HG02938 (cell line): ENCODE data around the gene CAMSAP2.

Source experiments
- ATAC-seq: cut with Tn5 transposase; IDR thresholded peaks from one replicate; pipeline ENCODE4 v1.9.1; 2021; ENCODE audit warnings: mild to moderate bottlenecking, moderate library complexity; ENCODE audit not compliant: unreplicated experiment

The CAMSAP2 gene

GRCh38 chr1:200738327-200738948, at the start of gene CAMSAP2:
Gene CAMSAP2, plus strand, starts transcription at chr1:200738893. Its CDS starts 935 bp downstream, at chr1:200739828.
- ATAC-seq, result peak; percentile 23

DNA sequence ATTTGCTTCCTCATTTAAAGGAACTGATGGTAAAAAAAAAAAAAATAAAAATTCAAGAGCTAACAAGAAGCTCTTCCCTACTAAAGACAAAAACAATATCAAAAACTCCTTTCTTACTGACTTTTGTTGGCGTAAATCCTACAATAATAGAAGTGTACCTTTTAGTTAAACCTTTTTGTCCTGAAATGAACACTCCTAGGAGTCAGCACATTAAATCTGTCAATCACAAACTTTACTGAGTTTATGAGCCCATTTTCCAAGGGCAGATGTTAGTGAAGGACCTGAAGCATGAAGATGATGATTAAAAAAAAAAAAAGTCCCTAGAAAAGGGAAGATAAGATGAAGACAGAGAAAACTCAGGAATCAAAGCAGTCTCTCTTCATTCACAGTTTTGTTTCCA, 46.4 kb upstream of the CAMSAP2 start:
- ATAC-seq, result no peak

DNA sequence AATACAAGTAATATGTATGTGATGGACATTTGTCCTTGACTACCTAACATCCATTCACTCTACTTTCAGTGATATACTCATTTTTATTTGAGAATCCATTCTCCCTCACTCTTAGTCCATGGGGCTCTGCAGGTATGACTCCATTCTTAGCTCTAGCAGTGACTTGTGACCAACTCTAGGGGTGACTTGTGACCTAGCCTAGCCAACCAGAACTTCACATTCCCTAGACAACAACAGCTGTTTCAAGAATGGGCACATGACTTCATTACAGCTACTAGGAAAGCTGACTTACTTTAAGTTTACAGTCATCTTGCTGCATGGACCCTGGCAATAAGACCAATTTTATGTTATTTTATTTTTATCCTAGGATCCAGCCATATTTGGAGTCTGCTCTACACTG, 45.4 kb upstream of the CAMSAP2 start:
- peak; percentile 49 for ATAC-seq

DNA sequence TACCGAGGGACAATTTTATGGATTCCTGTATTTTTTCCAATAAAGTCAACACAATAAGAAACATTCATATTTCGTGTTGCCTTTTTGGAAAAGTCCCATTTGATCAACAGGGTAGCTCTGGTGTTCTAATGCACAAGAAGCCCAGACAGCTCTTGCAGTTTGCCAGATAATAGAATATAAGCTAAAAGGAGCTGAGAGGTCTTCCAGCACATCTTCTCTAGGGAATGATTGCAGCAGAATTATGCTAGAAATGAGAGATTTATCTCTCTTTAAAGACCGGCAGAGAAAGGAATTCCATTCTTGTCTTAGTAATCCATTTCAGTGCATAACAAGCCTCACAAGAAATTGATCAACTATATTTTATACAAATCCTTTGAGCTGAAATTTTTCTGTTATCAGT, 44.0 kb upstream of the CAMSAP2 start:
- ATAC-seq, result no peak

- ATAC-seq, result no peak
Observed at GRCh38 chr1:200699871-200700270, 38.8 kb upstream of the CAMSAP2 start.

DNA sequence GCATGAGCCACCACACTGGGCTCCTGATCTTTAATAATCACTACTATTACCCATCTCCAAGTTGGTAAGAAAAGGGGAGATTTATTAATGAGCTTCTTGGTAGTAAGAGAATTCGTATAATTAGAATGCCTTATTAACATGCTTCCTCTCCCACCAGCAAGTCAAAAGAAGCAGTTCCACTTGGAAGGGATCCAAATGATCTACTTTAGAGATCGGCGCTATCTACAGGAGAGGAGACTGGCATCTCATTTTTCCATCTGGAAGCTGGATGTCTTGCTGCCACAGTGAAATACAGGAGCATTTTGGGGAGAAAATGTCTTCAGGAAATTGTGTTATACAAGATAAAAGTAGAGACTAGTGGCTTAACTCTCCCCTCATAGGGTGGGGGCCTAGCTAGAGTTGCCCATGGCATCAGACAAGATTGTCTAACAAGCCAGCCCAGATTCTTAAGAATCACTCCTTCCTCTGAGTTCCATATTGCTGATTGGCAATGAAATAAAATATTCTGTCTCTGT, 33.6 kb upstream of the CAMSAP2 start:
- ATAC-seq, result no peak

DNA sequence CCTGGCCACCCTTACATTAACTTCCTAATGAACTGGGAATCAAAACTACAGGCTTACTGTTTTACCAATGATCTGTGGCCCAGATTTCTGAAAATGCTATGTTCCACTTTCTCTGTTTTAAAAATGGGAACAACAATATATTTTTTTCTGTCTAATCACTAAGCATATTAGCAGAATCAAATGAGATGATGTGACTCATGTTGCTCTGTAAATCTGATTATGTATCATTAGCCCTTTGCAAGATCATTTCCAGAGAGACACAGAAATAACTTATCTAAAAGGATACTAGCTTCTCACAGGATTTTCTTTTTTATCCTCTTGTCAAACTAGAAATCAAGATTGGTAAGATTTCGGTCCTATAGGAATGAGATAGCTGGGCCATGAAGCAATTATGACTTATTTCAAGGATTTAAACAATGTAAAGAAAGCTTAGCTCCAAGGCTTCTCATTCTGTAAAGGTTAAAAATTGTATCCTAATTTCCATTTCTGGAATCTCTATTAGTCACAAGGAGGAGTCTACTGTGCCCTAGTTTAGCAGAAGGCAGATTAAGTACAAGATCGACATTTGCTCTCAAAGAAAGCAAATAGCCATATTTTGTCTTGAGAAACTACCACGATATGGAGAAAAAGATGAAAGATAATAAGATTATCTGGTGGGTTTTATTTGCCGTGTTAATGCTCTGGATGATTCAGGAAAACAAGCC, 32.4 kb upstream of the CAMSAP2 start:
- no peak for ATAC-seq

DNA sequence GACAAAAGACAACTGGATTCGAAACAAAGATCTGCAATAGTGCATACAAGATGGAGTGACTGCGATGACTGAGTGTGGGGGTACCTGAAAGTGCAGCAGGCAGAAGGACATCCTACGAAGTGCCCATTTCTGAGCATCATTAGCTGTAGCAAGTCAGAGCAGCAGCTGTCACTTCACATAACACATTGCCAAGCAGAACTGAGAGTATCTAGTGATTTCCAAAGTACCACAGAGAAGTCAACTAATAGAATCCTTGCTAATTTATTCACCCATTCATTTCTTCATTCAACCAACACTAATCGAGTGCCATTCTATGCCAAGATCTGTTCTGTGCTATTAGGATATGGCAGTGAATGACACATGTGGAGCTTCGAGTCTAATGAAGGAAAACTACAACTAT, 31.6 kb upstream of the CAMSAP2 start:
- ATAC-seq, result no peak

DNA sequence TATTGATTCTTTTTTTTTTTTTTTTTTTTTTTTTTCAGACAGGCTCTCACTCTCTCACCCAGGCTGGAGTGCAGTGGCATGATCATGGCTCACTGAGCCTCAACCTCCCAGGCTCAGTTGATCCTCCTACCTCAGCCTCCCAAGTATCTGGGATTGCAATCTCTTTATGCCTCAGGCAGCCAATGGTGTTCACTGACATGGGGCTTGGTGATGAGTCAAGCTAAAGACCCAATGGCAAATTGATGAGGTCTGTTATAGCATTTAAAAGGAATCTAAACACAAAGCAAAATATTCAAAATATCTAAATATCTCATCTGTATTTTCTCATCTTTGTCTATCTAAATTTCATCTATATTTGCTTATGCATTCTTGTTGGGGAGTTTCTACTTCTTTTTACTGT, 30.5 kb upstream of the CAMSAP2 start:
- no peak for ATAC-seq

DNA sequence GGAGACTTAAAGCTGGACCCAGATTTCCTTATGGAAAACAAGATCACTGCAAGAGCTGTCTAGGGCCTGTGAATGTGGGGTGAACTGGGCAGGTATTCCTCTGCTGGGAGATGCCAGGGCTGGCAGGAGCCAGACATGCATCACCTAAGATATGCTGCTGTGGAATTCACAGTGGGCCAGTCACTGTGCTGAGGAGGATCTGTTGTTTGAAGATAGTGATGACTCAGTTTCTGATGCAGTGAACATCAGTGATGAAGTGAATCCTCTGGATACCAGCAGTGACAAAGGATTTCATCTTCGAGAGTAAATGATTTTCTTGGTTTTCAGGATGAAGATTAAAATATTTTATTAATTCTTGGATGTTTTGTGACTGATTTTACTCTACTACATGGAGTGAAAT, 29.9 kb upstream of the CAMSAP2 start:
- ATAC-seq, result no peak

DNA sequence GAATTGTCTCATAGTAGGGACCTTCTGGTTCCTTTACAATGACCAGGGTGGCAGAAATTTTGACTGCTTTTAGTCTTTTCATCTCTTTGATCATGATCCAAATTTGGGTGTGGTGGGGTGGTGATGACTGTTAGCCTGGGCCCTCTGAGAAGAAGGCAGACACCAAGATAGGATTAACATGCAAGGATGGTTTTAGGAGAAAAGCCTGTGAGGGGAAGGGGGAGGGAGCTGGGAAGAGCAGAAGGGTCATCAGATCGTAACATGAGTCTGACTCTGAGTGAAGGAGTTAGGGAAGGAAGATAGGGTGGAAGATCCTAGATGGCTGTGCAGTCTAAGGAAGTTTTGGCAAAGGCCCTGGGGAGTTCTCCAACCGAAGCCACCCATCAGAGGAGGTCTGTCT, 28.5 kb upstream of the CAMSAP2 start:
- no peak for ATAC-seq

DNA sequence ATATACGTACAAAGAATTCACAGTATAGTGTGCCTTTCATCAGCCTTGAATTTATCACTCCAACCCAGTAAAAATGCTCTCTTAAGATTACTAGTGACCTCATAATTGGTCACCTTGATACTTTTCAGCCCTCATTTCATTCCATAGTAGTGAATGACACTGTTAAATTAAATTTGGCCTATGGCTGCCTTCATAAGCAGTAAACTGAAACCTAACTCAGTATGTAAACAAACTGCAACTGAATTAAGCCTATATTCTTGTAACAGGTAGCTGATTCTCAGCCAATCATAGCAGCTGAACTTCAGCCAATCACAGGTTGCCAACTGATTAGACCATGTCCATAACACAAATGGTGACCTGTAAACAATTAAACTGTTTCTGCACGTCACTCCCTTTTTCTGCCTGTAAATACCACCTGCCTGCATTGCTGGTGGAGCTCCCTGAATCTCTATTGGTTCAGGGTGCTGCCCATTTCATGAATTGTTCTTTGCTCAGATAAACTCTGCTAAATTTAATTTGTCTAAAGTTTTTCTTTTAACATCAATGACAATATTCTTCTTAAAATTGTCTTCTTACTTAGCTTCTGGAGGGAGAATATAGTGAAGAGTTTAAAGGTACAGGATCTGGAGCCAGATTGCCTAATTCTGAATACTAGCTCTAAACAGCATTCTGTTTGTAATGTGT, 24.0 kb upstream of the CAMSAP2 start:
- no peak for ATAC-seq

GRCh38 chr1:200720199-200720598, 18.5 kb upstream of the CAMSAP2 start:
- ATAC-seq, result no peak

DNA sequence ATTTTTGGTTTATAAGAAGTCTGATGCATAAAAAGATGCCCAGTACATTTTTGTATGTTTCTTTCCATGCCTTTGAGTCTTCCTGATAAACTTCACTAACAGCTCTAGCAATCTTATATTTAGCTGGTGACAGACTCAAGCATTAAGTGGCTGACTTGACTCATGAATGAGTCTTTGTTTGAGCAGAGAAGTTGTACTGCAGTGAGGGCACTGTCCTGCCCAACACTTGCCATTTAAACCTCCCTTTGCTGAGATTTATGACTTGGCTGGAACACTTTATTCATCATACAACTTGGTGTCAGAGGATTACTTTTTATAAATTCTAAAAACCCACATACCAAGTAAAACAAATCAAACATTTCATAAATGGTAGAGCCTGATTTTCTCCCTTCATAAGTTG, 14.6 kb upstream of the CAMSAP2 start:
- ATAC-seq, result no peak

- no peak for ATAC-seq
Observed at GRCh38 chr1:200727257-200727656, 11.4 kb upstream of the CAMSAP2 start.

GRCh38 chr1:200729863-200730262, 8.8 kb upstream of the CAMSAP2 start:
- no peak for ATAC-seq

DNA sequence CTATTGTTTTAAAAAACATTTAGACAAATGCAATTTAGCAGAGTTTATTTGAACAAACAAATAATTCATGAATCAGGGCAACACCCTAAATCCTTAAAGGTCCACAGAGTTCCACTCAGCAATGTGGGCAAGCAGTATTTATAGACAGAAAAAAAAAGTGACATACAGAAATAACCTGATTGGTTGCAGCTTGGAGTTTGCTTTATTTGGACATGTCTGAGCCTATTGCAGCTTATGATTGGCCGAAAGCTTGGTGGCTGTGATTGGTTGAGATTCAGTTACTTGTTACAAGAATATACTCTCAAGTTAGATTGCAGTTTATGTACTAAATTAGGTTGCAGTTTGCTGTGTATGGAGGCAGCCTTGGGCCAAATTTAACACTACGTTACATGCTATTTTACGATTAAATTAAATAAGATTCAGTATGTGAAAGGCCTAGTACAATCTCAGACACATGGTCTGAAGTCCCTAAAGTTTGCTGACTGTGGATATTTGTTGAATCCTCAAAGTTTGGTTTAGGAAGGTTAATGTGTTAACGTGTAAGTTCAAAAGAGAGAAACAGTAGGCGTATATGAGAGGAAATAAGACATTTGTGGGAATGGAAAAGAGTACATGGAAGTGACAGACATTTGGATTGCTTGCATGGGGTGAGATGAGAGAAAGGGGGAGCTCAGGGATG, 6.9 kb upstream of the CAMSAP2 start:
- no peak for ATAC-seq

DNA sequence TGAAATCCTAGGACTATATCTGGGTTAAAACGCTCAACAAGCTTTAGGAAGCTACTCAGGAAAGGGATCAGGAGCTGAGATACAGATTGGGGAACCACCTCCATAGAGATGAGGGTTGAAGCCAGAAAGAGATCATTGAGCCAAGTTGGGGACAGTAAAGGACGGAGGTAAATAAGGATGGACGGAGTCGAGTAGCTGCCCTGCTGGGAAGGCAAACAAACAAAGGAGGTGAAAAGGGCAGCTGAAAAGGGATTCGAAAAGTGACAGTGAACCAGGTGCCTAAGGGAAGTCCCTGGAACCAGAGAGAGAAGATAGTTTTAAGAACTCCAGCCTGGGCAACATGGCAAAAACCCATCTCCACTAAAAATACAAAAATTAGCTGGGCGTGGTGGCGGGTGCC, 6.3 kb upstream of the CAMSAP2 start:
- no peak for ATAC-seq

DNA sequence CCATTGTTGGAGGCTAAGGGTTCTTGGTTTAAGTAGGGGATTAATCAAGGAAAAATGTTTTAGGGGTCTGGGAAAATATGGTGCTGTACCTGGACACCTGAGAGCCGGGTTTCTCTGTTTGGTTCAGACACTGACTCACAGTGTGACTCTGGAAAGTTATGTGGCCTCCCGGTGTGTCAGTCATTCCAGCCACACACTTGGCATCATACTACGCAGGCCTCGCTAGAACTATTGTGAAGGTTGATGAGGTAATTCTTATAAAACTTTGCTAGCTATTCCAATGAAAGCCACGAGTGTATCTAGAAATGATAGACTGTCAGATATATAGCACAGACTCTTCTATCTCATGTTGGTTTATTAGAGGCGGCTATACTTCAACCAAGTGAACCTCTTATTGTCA, 4.8 kb upstream of the CAMSAP2 start:
- ATAC-seq, result no peak

DNA sequence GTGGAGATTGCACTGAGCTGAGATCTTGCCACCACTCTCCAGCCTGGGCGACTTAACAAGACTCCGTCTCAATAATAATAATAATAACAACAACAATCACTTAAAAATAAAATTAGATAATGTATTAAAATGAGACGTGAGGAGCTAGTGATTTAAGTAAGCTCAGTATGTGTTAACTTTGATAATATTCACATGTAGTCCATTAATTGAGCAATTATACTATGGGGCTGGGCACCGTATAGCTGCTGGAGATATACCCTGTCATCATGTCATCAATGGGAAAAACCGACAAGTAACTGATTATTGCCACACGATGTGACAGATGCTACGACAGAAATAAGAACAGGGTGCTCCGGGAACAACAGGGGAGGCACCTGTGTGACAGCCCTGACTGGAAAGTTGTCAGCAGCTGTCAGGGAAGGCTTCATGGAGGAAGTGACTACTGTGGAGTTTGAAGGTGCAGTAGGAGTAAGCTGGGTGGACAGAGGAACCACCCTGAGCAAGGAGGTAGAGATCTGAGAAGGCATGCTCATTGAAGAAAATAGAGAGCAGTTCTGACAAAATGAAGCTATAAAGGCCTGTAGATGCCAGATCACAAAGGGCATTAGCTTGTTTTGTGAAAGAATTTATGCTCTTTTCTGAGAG, 924 bp upstream of the CAMSAP2 start:
- ATAC-seq, result no peak
